ENCODE measurements around the gene C1orf87.

The C1orf87 gene

GRCh38 chr1:60059468-60059867 lies 14.1 kb downstream of the C1orf87 start:
- FAIRE-seq: no peak

GRCh38 chr1:60055336-60055735 lies 18.2 kb downstream of the C1orf87 start:
- FAIRE-seq: no peak

GRCh38 chr1:60054374-60054773 lies 19.2 kb downstream of the C1orf87 start:
- FAIRE-seq: no peak

GRCh38 chr1:60052601-60053000 lies 21.0 kb downstream of the C1orf87 start:
- no peak for FAIRE-seq

- no peak for FAIRE-seq
Observed at GRCh38 chr1:60051191-60051590, 22.4 kb downstream of the C1orf87 start.

GRCh38 chr1:60049188-60049587 lies 24.4 kb downstream of the C1orf87 start:
- FAIRE-seq: no peak

- FAIRE-seq: no peak
Observed at GRCh38 chr1:60044881-60045280, 28.7 kb downstream of the C1orf87 start.

GRCh38 chr1:60041783-60042182 lies 31.8 kb downstream of the C1orf87 start:
- FAIRE-seq: no peak

GRCh38 chr1:60037669-60038068 lies 35.9 kb downstream of the C1orf87 start:
- FAIRE-seq: no peak

GRCh38 chr1:60036856-60037460 lies 36.6 kb downstream of the C1orf87 start:
- no peak for FAIRE-seq

GRCh38 chr1:60035921-60036320 lies 37.6 kb downstream of the C1orf87 start:
- no peak for FAIRE-seq

GRCh38 chr1:60034999-60035398 lies 38.6 kb downstream of the C1orf87 start:
- no peak for FAIRE-seq

GRCh38 chr1:60033066-60033465 lies 40.5 kb downstream of the C1orf87 start:
- FAIRE-seq: no peak

GRCh38 chr1:60031146-60031545 lies 42.4 kb downstream of the C1orf87 start:
- no peak for FAIRE-seq

GRCh38 chr1:60025552-60025951 lies 48.0 kb downstream of the C1orf87 start:
- FAIRE-seq: no peak

GRCh38 chr1:60017508-60018205 lies 55.9 kb downstream of the C1orf87 start:
- FAIRE-seq: no peak

- no peak for FAIRE-seq
Observed at GRCh38 chr1:60010690-60011089, 62.9 kb downstream of the C1orf87 start.

- no peak for FAIRE-seq
Observed at GRCh38 chr1:60008500-60008899, 65.1 kb downstream of the C1orf87 start.

GRCh38 chr1:60000625-60001024 lies 72.9 kb downstream of the C1orf87 start:
- FAIRE-seq: no peak

- FAIRE-seq: no peak
Observed at GRCh38 chr1:59999746-60000145, 73.8 kb downstream of the C1orf87 start.

GRCh38 chr1:59999006-59999405 lies 74.6 kb downstream of the C1orf87 start:
- FAIRE-seq: no peak

GRCh38 chr1:59997479-59998115 lies 76.0 kb downstream of the C1orf87 start:
- FAIRE-seq: no peak

GRCh38 chr1:59994302-59995198 lies 79.0 kb downstream of the C1orf87 start:
- no peak for FAIRE-seq

Measured in islet of Langerhans (tissue), 1 donor.